Measurements from ENCODE around the gene PIP4K2A.
"Not testable (repeated sequence)": the region's sequence is repeated elsewhere in the genome, so short reads cannot be mapped to it uniquely, and the experiment has no call there.

DNA sequence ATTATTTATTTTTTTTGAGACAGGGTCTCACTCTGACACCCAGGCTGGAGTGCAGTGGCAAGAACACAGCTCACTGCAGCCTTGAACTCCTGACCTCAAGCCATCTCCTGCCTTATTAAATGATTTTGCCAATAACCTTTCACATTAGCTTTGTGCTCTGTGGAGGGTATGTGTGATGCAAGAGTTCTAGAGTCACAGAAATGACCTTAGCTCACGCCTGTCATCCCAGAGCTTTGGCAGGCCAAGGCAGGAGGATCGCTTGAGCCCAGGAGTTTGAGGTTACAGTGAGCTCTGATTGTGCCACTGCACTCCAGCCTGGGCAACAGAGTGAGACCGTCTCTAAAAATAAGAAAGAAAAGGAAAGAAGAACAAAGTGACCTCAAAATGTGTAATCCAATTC is 4.3 kb upstream of the PIP4K2A start:
- not testable (repeated sequence) for TF ChIP-seq CTCF, POLR2AphosphoS5, POLR2A (IDR thresholded peaks at IDR 0.05)

Measured in breast epithelium (tissue), 3 donors.